IMR-90 (cell line): ENCODE data around the gene ITGB5.

Experiments
- BHLHE40 ChIP-seq: fragments of 150-350 bp; IDR thresholded peaks from 2 replicates; pipeline ENCODE4 v1.6.1; 2016; ENCODE audit warnings: mild to moderate bottlenecking, low read depth, low read length
- FOS ChIP-seq: fragments of 150-350 bp; IDR thresholded peaks from 2 replicates; pipeline ENCODE4 v1.6.1; 2016; ENCODE audit warnings: low read depth, low read length
- MAFK ChIP-seq: IDR thresholded peaks from 2 replicates; pipeline ENCODE4 v1.6.1; 2012; ENCODE audit warnings: low read depth, low read length, improper control_type of control experiment
- MXI1 ChIP-seq: IDR thresholded peaks from 2 replicates; pipeline ENCODE4 v1.6.1; 2012; ENCODE audit warnings: low read depth, mild to moderate bottlenecking, low read length, moderate library complexity, borderline replicate concordance
- NFE2L2 ChIP-seq: fragments of 150-350 bp; IDR thresholded peaks from 2 replicates; pipeline ENCODE4 v1.6.1; 2016; ENCODE audit warnings: low read depth, mild to moderate bottlenecking, low read length
- POLR2A ChIP-seq: IDR thresholded peaks from 2 replicates; pipeline ENCODE4 v1.6.1; 2012; ENCODE audit warnings: mild to moderate bottlenecking, low read depth, low read length
- RAD21 ChIP-seq: IDR thresholded peaks from 2 replicates; pipeline ENCODE4 v1.6.1; 2012; ENCODE audit warnings: low read length, improper control_type of control experiment
- RFX5 ChIP-seq: IDR thresholded peaks from 2 replicates; pipeline ENCODE4 v1.8.0; 2012; ENCODE audit warnings: low read depth, mild to moderate bottlenecking, low read length, moderate library complexity
- SMC3 ChIP-seq: fragments of 150-350 bp; IDR thresholded peaks from 2 replicates; pipeline ENCODE4 v1.6.1; 2016; ENCODE audit warnings: low read depth, mild to moderate bottlenecking, antibody characterized with exemption, low read length, moderate library complexity
- TF ChIP-seq, protein P1 (sequence below): conservative IDR thresholded peaks from 2 replicates; pipeline ENCODE4 v1.5.1; 2012; ENCODE audit warnings: mild to moderate bottlenecking, low read depth, low read length, improper control_type of control experiment
- TF ChIP-seq, protein P2 (sequence below): fragments of 150-350 bp; IDR thresholded peaks from 2 replicates; pipeline ENCODE4 v1.6.1; 2017; ENCODE audit warnings: mild to moderate bottlenecking, antibody characterized with exemption, low read length, low read depth
- TF ChIP-seq, protein P3 (sequence below): fragments of 150-350 bp; IDR thresholded peaks from 2 replicates; pipeline ENCODE4 v1.6.1; 2016; ENCODE audit warnings: low read depth, mild to moderate bottlenecking, low read length, moderate library complexity, borderline replicate concordance

DNA sequence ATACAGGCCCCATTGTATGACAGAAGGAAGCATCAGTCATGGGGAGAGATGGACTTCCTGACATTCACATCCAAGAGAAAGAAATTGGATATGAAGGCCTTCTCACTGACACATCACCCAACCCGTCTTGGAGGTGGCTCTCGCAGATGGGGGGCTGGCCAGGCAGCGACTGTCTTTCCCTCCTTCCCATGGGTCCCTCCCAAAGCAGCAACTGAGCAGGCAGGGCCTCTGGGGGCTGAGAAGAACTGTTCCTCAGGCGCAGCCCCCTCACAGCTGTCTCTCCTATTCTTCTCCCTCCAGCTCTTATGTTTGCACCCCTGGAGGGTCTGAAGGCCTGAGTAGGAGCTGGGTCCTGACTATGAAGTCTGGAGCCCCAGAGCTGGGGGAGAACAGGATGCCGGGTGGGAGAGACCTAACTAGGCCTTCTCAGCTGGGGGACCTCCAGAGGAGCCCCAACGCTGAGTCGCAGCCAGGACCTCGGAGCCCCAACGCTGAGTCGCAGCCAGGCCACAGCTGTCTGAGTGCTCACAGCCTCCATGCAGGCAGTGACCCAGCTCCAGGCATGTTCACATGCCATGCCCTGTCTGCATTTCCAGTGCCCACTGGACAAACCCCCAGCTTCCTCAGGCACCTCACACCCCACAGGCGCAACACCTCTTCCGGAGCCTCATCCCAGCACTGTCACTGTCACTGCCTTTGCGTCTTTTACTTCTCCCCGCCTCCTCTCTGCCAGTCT, 127.3 kb downstream of the ITGB5 start:
- TF ChIP-seq NFE2L2: no peak
- TF ChIP-seq, protein P1, sequence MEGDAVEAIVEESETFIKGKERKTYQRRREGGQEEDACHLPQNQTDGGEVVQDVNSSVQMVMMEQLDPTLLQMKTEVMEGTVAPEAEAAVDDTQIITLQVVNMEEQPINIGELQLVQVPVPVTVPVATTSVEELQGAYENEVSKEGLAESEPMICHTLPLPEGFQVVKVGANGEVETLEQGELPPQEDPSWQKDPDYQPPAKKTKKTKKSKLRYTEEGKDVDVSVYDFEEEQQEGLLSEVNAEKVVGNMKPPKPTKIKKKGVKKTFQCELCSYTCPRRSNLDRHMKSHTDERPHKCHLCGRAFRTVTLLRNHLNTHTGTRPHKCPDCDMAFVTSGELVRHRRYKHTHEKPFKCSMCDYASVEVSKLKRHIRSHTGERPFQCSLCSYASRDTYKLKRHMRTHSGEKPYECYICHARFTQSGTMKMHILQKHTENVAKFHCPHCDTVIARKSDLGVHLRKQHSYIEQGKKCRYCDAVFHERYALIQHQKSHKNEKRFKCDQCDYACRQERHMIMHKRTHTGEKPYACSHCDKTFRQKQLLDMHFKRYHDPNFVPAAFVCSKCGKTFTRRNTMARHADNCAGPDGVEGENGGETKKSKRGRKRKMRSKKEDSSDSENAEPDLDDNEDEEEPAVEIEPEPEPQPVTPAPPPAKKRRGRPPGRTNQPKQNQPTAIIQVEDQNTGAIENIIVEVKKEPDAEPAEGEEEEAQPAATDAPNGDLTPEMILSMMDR: no peak
- no peak for TF ChIP-seq MAFK
- no peak for TF ChIP-seq POLR2A
- TF ChIP-seq FOS: no peak
- no peak for TF ChIP-seq RFX5
- no peak for TF ChIP-seq BHLHE40
- no peak for TF ChIP-seq MXI1
- no peak for TF ChIP-seq RAD21
- TF ChIP-seq, protein P2, sequence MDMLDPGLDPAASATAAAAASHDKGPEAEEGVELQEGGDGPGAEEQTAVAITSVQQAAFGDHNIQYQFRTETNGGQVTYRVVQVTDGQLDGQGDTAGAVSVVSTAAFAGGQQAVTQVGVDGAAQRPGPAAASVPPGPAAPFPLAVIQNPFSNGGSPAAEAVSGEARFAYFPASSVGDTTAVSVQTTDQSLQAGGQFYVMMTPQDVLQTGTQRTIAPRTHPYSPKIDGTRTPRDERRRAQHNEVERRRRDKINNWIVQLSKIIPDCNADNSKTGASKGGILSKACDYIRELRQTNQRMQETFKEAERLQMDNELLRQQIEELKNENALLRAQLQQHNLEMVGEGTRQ: no peak
- TF ChIP-seq SMC3: no peak
- TF ChIP-seq, protein P3, sequence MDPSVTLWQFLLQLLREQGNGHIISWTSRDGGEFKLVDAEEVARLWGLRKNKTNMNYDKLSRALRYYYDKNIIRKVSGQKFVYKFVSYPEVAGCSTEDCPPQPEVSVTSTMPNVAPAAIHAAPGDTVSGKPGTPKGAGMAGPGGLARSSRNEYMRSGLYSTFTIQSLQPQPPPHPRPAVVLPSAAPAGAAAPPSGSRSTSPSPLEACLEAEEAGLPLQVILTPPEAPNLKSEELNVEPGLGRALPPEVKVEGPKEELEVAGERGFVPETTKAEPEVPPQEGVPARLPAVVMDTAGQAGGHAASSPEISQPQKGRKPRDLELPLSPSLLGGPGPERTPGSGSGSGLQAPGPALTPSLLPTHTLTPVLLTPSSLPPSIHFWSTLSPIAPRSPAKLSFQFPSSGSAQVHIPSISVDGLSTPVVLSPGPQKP: no peak
